Mucosa of descending colon (tissue), 3 donors: Measurements from ENCODE around the gene LSM3. TPM values are rescaled to one million over a fixed set of nuclear protein-coding genes. Genes with fewer than 3 reads are reported as not detected.

Experiments
- ATAC-seq: fragments of 200-7000 bp; cut with Tn5 transposase; one replicate; pipeline ENCODE4 v1.9.1; 2020; ENCODE audit warnings: mild to moderate bottlenecking, moderate library complexity
- DNase-seq, 3 donors: peaks; one replicate each; pipeline ENCODE4 v3.0.0-alpha.2; 2020
- H3K36me3 ChIP-seq: fragments of 200-600 bp; one replicate; pipeline ENCODE4 v1.8.0; 2021; ENCODE audit warnings: low read depth, mild to moderate bottlenecking
- H3K4me1 ChIP-seq: fragments of 200-600 bp; one replicate; pipeline ENCODE4 v1.8.0; 2021; ENCODE audit warnings: low read depth, mild to moderate bottlenecking
- H3K4me3 ChIP-seq: fragments of 200-600 bp; one replicate; pipeline ENCODE4 v1.8.0; 2021; ENCODE audit warnings: mild to moderate bottlenecking
- H3K9me3 ChIP-seq: fragments of 200-600 bp; one replicate; pipeline ENCODE4 v1.8.0; 2021; ENCODE audit warnings: mild to moderate bottlenecking
- intact Hi-C, 2 donors: fragments of 100-400 bp; cut with DNase I in 1 of 2; cut with micrococcal nuclease in 1 of 2; formaldehyde crosslinking; loops; one replicate each; pipeline versions ENCODE4 v1.11.0 to v1.11.1; 2022; cut with DNase I, micrococcal nuclease
- total RNA-seq, 3 donors: library from RNA; stranded (reverse); fragmentation: NEBNext Ultra II Directional in 2 of 3; extraction: Animal tissue kit (Norgen Biotek cat#: 25700) in 2 of 3; gene quantifications; one replicate each; pipeline versions ENCODE4 v1.2.1 to v1.2.4, GENCODE V29; 2021 to 2023
- TF ChIP-seq, protein P1 (sequence below): fragments of 200-600 bp; IDR thresholded peaks from one replicate; pipeline ENCODE4 v1.8.0; 2022; ENCODE audit warnings: antibody characterized with exemption, mild to moderate bottlenecking
- donor health status: DM: no; HTN: no; CAD: no; lungs with moderate emphysema.
- donor health status: DM: no; HTN: no; CAD: no.
- donor health status: DM: no; HTN: yes; CAD: no.

Gene LSM3
- total RNA-seq, 3 donors from 2014 or later, result 8.3 to 13.1 (median 9.8) TPM

GRCh38 chr3:14241716-14242115, 63.1 kb downstream of the LSM3 start:
- no peak for DNase-seq

DNA sequence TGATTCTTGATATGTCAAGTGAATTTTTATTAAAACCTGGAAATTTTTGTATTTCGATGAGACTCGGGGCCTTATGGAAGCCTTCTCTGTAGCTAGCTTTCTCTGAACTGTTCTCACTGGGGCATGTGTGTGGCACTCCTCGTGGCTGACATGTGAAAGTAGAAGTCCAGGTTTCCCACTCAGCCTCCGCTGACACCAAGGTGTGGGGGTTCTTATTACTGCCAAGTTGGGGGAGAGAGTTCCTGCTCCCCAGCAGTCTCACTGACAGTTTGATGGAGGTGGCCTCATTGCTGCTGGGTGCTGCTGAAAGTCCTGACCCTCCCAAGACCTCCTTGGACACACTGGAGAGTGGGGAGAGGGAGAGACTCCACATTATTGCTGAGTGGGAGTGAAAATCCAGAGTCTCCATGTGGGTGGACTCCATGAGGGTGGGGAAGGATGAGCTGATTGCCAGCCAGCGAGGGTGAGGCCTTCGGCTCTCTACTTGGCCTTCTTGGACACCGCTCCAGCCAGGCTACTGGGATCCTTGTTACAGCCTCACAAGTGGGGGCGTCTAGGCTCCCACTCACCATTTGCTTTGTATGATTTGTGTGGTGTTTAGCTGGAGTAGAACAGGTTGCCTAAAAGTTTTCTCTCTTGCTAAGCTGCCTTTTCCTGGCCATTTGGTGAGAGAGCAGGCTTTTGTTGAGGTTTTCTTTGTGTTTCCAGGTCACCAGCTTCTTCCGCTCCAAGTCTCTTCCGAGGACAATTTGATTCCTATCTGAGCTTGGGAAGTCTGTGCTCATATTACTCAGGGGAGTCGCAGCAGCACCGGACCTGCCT, 64.1 kb downstream of the LSM3 start:
- ATAC-seq (no peak), DNase-seq (no peak)
- TF ChIP-seq, protein P1, sequence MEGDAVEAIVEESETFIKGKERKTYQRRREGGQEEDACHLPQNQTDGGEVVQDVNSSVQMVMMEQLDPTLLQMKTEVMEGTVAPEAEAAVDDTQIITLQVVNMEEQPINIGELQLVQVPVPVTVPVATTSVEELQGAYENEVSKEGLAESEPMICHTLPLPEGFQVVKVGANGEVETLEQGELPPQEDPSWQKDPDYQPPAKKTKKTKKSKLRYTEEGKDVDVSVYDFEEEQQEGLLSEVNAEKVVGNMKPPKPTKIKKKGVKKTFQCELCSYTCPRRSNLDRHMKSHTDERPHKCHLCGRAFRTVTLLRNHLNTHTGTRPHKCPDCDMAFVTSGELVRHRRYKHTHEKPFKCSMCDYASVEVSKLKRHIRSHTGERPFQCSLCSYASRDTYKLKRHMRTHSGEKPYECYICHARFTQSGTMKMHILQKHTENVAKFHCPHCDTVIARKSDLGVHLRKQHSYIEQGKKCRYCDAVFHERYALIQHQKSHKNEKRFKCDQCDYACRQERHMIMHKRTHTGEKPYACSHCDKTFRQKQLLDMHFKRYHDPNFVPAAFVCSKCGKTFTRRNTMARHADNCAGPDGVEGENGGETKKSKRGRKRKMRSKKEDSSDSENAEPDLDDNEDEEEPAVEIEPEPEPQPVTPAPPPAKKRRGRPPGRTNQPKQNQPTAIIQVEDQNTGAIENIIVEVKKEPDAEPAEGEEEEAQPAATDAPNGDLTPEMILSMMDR, result no peak
- Histone ChIP-seq H3K4me3 (no peak overlapping the region), H3K36me3 (no peaks in the 10 kb centered on the region), H3K4me1 (no peaks in the 10 kb centered on the region), H3K9me3 (no peaks in the 10 kb centered on the region)
- intact Hi-C loops, result no loop called here

More at GRCh38 chr3:14241716-14242115, 63.1 kb downstream of the LSM3 start:
- H3K36me3 ChIP-seq, result no peaks in the 10 kb centered on the region
- ATAC-seq, result no peak
- TF ChIP-seq, protein P1, result no peak
- intact Hi-C loops, result no loop called here
- H3K4me3 ChIP-seq, result no peak overlapping the region
- no peaks in the 10 kb centered on the region for H3K4me1 ChIP-seq
- H3K9me3 ChIP-seq, result no peaks in the 10 kb centered on the region

DNA sequence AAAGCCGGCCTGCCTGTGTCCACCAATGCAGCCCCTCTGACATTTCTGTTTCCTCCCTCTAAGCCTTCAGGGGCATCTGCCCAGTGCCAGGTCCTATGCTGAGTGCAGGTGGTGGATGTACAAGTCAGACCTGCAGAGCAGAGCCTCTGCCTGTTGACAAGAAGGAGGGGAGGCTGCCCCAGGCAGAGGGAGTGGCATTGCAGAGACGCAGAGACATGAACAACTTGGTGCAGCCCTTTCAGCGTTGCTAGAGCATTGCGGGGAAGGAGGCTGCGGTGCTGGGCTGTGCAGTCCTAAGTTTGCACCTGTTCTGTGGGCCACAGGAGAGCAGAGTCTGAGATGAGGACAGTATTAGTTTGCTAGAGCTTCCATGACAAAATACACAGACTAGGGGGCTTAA, 65.2 kb downstream of the LSM3 start:
- TF ChIP-seq, protein P1, result no peak
- no peaks in the 10 kb centered on the region for H3K4me1 ChIP-seq
- ATAC-seq (no peak), DNase-seq (no peak)
- no peaks in the 10 kb centered on the region for H3K36me3 ChIP-seq
- intact Hi-C loops, result no loop called here
- no peak overlapping the region for H3K4me3 ChIP-seq
- no peaks in the 10 kb centered on the region for H3K9me3 ChIP-seq

GRCh38 chr3:14244521-14245247, 66.1 kb downstream of the LSM3 start:
- H3K4me1 ChIP-seq, result no peaks in the 10 kb centered on the region
- H3K36me3 ChIP-seq, result no peaks in the 10 kb centered on the region
- intact Hi-C loops, result no loop called here
- DNase-seq (no peak), ATAC-seq (no peak)
- H3K9me3 ChIP-seq, result no peaks in the 10 kb centered on the region
- TF ChIP-seq, protein P1, result no peak
- H3K4me3 ChIP-seq, result no peak overlapping the region

- no peaks in the 10 kb centered on the region for H3K36me3 ChIP-seq
- ATAC-seq, result no peak
- TF ChIP-seq, protein P1, result no peak
- H3K4me1 ChIP-seq, result no peaks in the 10 kb centered on the region
- intact Hi-C loops, result no loop called here
- H3K9me3 ChIP-seq, result no peaks in the 10 kb centered on the region
- no peak overlapping the region for H3K4me3 ChIP-seq
- no peak for DNase-seq
Observed at GRCh38 chr3:14245248-14245639, 66.6 kb downstream of the LSM3 start.
